Subcutaneous preadipocyte (primary cell): ENCODE measurements around the gene MAP2K6. TPM values are rescaled to one million over a fixed set of nuclear protein-coding genes. Genes with fewer than 3 reads are reported as not detected.

Experiments used
- total RNA-seq: library from RNA; depleted of rRNA; stranded (reverse); fragments of >200 nt; gene quantifications from 2 replicates; pipeline ENCODE4 v1.2.3, GENCODE V29; 2012

Gene MAP2K6
- 0.39 and 1.5 TPM in 2 replicates for total RNA-seq

DNA sequence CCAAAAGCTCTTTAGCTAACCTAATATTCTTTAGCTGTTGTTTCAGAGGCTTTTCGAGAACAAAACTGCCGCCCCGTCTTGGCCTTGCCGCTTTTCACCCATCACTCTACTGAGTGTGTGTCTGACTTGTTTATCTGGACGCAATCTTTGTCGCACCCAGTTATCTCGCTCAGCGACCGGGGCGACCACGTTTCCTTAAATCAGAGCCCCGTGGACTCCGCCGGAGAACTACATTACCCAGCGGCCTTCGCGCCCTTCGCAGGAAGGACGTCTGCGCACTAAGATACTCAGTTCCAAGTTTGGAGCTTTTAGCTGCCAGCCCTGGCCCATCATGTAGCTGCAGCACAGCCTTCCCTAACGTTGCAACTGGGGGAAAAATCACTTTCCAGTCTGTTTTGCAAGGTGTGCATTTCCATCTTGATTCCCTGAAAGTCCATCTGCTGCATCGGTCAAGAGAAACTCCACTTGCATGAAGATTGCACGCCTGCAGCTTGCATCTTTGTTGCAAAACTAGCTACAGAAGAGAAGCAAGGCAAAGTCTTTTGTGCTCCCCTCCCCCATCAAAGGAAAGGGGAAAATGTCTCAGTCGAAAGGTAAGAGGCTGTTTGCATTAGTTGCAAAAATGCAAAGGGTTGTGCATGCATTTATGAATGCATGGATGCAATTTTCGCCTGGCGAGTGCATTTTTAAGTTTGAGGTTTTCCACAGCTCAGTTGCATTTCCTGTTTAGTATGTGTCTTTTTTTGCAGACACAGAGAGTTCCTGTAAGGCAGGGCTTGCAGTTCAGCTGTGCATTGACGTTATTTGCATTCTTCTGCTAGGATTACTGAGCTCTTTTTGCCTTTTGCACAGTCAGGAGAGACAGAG is at the start of gene MAP2K6:
TSS of gene MAP2K6 (plus strand) at position 290 of the 867 bp plus-strand sequence. CDS start at position 578, 288 bp downstream.

Other genes with a start within 250 kb of the MAP2K6 start
- gene ABCA10, start 185.9 kb upstream of the MAP2K6 start, total RNA-seq: 0.59 and 1.5 TPM in 2 replicates
- 5.1 and 10.8 TPM in 2 replicates for gene ABCA5, start 87.6 kb upstream of the MAP2K6 start, total RNA-seq